Activated CD8-positive, alpha-beta memory T cell treated with anti-CD3 and anti-CD28 coated beads for 48 hours (primary cell): ENCODE data around the gene SASH3.
A peak's percentile ranks its signal among the peaks of the same experiment; 100 is the strongest.

Experiments used
- DNase-seq, 3 experiments: peaks; one replicate each; pipeline ENCODE4 v3.0.0-alpha.2; 2020; ENCODE audit warnings: low read depth in 2 of 3, low spot score in 2 of 3

Gene SASH3

GRCh38 chrX:129759576-129760061 lies 20.1 kb upstream of the SASH3 start:
- DNase-seq, result no peak

- no peak for DNase-seq
These were observed 19.6 kb upstream of the SASH3 start for GRCh38 chrX:129760155-129760554.

GRCh38 chrX:129760981-129761380 lies 18.8 kb upstream of the SASH3 start:
- DNase-seq, result no peak

GRCh38 chrX:129761596-129761995 lies 18.2 kb upstream of the SASH3 start:
- no peak for DNase-seq

- no peak for DNase-seq
These were observed 17.3 kb upstream of the SASH3 start for GRCh38 chrX:129762448-129762847.

GRCh38 chrX:129763666-129764065 lies 16.1 kb upstream of the SASH3 start:
- no peak for DNase-seq

- no peak for DNase-seq
These were observed 11.6 kb upstream of the SASH3 start for GRCh38 chrX:129768186-129768585.

- DNase-seq, result no peak
These were observed 10.9 kb upstream of the SASH3 start for GRCh38 chrX:129768586-129769466.

- no peak for DNase-seq
These were observed 10.1 kb upstream of the SASH3 start for GRCh38 chrX:129769467-129770154.

GRCh38 chrX:129771266-129771995 lies 8.3 kb upstream of the SASH3 start:
- DNase-seq, result no peak

- DNase-seq, result no peak
These were observed 6.8 kb upstream of the SASH3 start for GRCh38 chrX:129772796-129773431.

GRCh38 chrX:129773649-129774458 lies 5.9 kb upstream of the SASH3 start:
- no peak for DNase-seq

- peak in 1 of 3 experiments; percentile 57 for DNase-seq
These were observed 2.3 kb upstream of the SASH3 start for GRCh38 chrX:129777218-129778030.

- no peak for DNase-seq
These were observed 570 bp upstream of the SASH3 start for GRCh38 chrX:129779086-129779672.

GRCh38 chrX:129780441-129781105 lies 824 bp downstream of the SASH3 start:
- DNase-seq, result no peak

GRCh38 chrX:129781134-129781672 lies 1.5 kb downstream of the SASH3 start:
- peak in 1 of 3 experiments; percentile 62 for DNase-seq

- DNase-seq, result no peak
These were observed 2.1 kb downstream of the SASH3 start for GRCh38 chrX:129781680-129782495.
